Pulmonary artery endothelial cell (primary cell): ENCODE data around the gene HSPB9. TPM values are rescaled to one million over a fixed set of nuclear protein-coding genes. Genes with fewer than 3 reads are reported as not detected.
"Not testable (repeated sequence)": the region's sequence is repeated elsewhere in the genome, so short reads cannot be mapped to it uniquely, and the experiment has no call there.

Experiments
- DNase-seq: peaks from one replicate; pipeline ENCODE4 v3.0.0-alpha.2; 2011; ENCODE audit warnings: low read depth, low spot score
- total RNA-seq: library from RNA; depleted of rRNA; stranded (reverse); fragments of >200 nt; gene quantifications from 2 replicates; pipeline ENCODE4 v1.2.3, GENCODE V29; 2014

HSPB9 gene
- total RNA-seq, 1 donor from 2014 or later, result not detected

GRCh38 chr17:42118545-42118944 lies 4.1 kb upstream of the HSPB9 start:
- no peak for DNase-seq

GRCh38 chr17:42119301-42119700 lies 3.3 kb upstream of the HSPB9 start:
- DNase-seq, result no peak

- DNase-seq, result no peak
These were observed 2.3 kb upstream of the HSPB9 start for GRCh38 chr17:42120161-42120769.

- peak; percentile 35 for DNase-seq
These were observed 1.5 kb upstream of the HSPB9 start, which contains the start of gene KAT2A for GRCh38 chr17:42120770-42121769. Gene KAT2A (minus strand): TSS chr17:42121367. CDS start chr17:42121304, 63 bp downstream.

- DNase-seq, result no peak
These were observed 1.7 kb downstream of the HSPB9 start for GRCh38 chr17:42124256-42124655.

DNA sequence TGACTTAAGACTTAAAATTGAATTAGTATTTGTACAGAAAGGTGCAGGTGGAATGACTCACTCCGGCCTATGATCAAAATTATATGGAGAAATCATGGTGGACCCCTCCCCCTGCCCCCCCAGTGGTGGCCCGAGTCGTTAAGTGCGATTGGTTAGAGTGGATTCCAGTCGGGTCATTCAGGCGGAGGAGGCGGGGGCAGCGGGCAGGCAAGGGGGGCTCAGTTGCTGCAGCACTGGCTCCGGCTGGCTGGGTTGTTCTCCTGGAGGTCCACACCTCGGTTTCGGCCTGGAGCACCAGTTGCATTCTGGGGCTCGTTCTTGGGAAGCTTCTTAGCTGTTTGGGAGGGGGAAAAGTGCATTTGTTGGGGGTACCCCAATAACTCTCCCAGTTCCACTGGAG lies 3.0 kb downstream of the HSPB9 start:
- no peak for DNase-seq

- no peak for DNase-seq
These were observed 4.2 kb downstream of the HSPB9 start for GRCh38 chr17:42126836-42127235.

DNA sequence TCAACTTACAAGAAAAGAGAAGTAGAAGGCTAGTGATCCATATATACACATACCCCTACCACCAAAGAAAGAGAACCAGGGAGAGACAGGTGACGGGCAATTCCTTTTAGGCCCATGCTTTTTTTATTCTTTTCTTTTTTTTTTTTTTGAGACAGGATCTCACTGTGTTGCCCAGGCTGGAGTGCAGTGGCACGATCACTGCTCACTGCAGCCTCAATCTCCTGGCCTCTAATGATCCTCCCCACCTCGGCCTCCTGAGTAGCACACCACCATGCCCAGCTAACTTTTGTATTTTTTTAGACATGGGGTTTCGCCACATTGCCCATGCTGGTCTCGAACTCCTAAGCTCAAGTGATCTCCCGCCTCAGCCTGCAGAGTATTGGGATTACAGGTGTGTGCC lies 4.8 kb downstream of the HSPB9 start:
- no peak for DNase-seq

DNA sequence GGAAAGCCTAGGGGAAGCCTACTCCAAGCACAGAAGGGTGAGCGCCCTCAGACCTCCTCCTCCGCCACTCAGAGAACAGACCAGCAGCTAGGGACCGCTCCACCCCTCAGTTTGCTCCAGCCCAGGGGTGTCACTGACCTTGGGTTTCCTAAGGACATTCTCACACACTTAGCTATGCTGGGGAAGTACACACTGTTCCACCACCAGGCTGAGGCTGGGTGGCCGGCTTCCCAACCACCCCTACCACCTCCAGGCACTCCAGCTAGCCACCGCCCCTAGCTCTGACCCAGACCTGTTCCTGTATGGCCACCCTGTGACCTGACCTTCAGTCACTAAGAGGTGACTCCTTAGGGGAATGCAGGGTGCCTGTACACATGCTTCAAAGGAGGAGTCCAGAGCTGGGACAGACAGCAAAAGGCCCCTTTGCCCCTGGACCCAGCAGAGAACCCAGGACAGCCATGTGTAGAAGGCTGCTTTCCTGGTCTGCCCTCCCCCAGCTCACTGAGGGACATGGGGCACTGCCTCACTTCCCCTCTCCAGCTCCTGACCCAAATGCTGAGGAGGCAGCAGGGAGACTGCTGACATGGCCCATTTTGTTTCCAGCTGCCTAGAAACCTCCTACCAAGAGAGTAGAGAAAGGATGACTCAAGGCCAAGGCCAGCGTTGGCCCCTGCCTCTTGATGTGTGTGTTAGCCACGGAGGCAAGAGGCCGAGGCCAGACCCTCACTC lies 6.7 kb downstream of the HSPB9 start:
- no peak for DNase-seq

- no peak for DNase-seq
These were observed 7.8 kb downstream of the HSPB9 start for GRCh38 chr17:42130310-42130936.

GRCh38 chr17:42131232-42131631 lies 8.6 kb downstream of the HSPB9 start:
- DNase-seq, result no peak

DNA sequence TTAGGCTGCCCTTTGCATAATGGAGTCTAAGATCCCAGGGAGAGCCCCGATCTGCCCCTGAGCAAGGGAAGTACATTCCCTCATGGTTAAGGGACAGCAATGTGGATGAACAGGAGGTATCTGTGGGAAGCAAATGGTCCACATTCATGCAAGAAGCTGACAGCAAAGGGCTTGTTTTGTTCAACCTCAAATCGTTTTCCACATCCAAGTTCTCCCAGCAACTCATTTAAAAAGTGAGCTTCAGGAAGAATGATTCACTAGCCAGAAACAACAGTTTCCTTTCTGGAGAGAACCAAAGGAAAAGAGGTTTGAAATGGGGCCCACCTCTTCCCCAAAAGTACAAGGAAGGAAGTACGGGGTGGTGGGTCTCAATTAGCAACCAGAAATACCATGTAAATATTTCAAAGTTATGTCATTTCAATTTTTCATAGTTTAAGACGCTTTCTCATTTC lies 9.4 kb downstream of the HSPB9 start:
- DNase-seq, result peak; percentile 40

GRCh38 chr17:42132941-42133340 lies 10.3 kb downstream of the HSPB9 start:
- no peak for DNase-seq

DNA sequence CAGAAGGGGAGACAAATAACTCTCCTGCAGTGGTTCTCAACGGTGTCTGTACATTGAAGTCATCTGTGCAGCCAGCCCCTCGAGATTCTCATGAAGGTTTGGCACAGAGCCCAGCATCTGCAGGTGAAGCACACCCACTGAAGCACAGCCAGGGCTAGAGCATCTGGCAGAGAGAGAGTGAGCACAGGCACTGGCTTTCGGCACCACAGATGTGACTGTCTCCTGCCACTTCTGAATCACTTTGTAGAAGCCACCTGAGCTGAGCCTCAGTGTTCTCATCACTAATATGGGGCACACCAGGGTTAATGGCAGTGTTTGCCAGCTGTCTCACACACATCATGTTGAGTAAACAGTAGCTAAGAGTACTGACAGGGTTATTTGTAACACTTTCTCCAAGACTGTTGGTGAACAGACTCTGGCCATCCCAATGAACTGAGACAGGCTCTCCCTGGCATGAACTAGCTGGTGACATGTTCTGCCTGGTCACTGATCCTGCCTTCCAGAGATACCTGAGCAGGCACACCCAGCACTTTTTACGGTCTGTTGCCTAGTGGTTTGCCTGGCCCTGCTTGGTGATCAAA lies 10.9 kb downstream of the HSPB9 start:
- no peak for DNase-seq

GRCh38 chr17:42135151-42135550 lies 12.5 kb downstream of the HSPB9 start:
- DNase-seq, result no peak

GRCh38 chr17:42135664-42136653 lies 13.4 kb downstream of the HSPB9 start:
- peak; percentile 75 for DNase-seq

DNA sequence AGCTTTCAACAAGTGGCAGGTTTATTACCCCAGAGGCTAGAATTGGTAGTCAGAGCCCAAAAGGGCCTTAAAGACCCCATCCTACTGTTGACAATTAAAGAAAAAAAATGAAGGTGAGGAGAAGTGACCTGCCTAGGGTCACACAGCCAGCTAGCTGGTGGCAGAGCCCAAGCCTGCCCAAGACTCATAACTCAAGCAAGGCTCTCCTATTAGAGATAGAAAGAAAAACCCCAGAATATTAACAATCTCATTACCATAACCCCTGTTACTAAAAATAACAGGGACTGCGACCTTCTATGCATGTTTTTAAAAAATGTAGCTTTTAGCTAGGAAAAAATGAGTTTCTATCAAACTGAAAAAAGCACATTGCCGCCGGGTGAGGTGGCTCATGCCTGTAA lies 14.0 kb downstream of the HSPB9 start:
- DNase-seq, result no peak

- no peak for DNase-seq
These were observed 16.3 kb downstream of the HSPB9 start for GRCh38 chr17:42138749-42139492.

DNA sequence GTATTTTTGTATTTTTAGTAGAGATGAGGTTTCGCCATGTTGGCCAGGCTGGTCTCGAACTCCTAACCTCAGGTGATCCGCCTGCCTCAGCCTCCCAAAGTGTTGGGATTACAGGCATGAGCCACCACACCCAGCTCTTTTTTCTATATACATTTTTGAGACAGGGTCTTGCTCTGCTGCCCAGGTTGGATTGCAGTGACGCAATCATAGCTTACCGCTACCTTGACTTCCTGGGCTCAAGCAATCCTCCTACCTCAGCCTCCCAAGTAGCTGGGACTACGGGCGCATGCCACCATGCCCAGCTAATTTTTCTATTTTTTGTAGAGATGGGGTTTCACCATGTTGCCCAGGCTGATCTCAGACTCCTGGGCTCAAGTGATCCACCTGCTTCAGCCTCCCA lies 18.1 kb downstream of the HSPB9 start:
- not testable (repeated sequence) for DNase-seq
